ENCODE results near the gene THAP9.

DNA sequence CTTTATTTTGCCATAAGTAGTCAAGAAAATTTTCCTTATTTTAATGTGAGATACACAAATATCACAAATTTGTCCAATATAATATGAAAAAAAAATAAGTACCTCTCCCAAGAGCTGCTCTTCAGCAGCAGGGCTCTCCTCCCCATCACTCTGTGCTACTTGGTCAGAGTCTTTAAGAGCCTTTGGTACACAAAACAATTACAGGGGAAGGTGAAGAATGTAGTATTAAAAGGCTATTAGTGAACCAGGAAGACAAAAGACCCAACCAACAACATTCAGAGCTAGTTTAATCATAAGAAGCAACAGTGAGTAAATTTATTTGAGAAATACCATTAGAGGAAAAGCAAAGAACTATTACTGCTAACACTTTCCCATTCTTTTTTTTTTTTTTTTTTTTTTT is 39.0 kb upstream of the THAP9 start:
- TF ChIP-seq, protein P1, sequence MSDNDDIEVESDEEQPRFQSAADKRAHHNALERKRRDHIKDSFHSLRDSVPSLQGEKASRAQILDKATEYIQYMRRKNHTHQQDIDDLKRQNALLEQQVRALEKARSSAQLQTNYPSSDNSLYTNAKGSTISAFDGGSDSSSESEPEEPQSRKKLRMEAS (IDR thresholded peaks at IDR 0.05; ENCODE audit: low read depth), result no peak
- TF ChIP-seq, protein P2, sequence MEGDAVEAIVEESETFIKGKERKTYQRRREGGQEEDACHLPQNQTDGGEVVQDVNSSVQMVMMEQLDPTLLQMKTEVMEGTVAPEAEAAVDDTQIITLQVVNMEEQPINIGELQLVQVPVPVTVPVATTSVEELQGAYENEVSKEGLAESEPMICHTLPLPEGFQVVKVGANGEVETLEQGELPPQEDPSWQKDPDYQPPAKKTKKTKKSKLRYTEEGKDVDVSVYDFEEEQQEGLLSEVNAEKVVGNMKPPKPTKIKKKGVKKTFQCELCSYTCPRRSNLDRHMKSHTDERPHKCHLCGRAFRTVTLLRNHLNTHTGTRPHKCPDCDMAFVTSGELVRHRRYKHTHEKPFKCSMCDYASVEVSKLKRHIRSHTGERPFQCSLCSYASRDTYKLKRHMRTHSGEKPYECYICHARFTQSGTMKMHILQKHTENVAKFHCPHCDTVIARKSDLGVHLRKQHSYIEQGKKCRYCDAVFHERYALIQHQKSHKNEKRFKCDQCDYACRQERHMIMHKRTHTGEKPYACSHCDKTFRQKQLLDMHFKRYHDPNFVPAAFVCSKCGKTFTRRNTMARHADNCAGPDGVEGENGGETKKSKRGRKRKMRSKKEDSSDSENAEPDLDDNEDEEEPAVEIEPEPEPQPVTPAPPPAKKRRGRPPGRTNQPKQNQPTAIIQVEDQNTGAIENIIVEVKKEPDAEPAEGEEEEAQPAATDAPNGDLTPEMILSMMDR (IDR thresholded peaks at IDR 0.05), result no peak
- TF ChIP-seq EP300 (IDR thresholded peaks at IDR 0.05; ENCODE audit: borderline replicate concordance in 1 of 2, low read depth in 1 of 2, low read length in 1 of 2) (no peak), RFX5 (IDR thresholded peaks at IDR 0.05; ENCODE audit: low read length) (no peak), NFIC (IDR thresholded peaks at IDR 0.05; ENCODE audit: borderline replicate concordance) (no peak), JUND (IDR thresholded peaks at IDR 0.05) (no peak), TAF1 (IDR thresholded peaks at IDR 0.05; ENCODE audit: borderline replicate concordance, low read depth, low read length) (no peak)
- TF ChIP-seq, protein P3, sequence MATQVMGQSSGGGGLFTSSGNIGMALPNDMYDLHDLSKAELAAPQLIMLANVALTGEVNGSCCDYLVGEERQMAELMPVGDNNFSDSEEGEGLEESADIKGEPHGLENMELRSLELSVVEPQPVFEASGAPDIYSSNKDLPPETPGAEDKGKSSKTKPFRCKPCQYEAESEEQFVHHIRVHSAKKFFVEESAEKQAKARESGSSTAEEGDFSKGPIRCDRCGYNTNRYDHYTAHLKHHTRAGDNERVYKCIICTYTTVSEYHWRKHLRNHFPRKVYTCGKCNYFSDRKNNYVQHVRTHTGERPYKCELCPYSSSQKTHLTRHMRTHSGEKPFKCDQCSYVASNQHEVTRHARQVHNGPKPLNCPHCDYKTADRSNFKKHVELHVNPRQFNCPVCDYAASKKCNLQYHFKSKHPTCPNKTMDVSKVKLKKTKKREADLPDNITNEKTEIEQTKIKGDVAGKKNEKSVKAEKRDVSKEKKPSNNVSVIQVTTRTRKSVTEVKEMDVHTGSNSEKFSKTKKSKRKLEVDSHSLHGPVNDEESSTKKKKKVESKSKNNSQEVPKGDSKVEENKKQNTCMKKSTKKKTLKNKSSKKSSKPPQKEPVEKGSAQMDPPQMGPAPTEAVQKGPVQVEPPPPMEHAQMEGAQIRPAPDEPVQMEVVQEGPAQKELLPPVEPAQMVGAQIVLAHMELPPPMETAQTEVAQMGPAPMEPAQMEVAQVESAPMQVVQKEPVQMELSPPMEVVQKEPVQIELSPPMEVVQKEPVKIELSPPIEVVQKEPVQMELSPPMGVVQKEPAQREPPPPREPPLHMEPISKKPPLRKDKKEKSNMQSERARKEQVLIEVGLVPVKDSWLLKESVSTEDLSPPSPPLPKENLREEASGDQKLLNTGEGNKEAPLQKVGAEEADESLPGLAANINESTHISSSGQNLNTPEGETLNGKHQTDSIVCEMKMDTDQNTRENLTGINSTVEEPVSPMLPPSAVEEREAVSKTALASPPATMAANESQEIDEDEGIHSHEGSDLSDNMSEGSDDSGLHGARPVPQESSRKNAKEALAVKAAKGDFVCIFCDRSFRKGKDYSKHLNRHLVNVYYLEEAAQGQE (IDR thresholded peaks at IDR 0.05; ENCODE audit: low read depth, low read length), result no peak

Measured in SK-N-SH (cell line).